Cerebellar nuclear complex (tissue), 1 donor: ENCODE results near the gene PRAC2.

Source experiments
- DNase-seq, 2 experiments: peaks; one replicate each; lab custom pipeline; 2025; lab: John Stamatoyannopoulos, UW

PRAC2 gene

GRCh38 chr17:48755356-48755755 lies 32.4 kb downstream of the PRAC2 start:
- DNase-seq, result no peak

GRCh38 chr17:48756830-48757251 lies 33.9 kb downstream of the PRAC2 start:
- DNase-seq, result no peak

GRCh38 chr17:48757524-48757961 lies 34.6 kb downstream of the PRAC2 start:
- DNase-seq, result no peak

GRCh38 chr17:48759288-48759687 lies 36.3 kb downstream of the PRAC2 start:
- no peak for DNase-seq

- DNase-seq, result no peak
Measured at GRCh38 chr17:48760411-48760810, 37.4 kb downstream of the PRAC2 start.

- DNase-seq, result no peak
Measured at GRCh38 chr17:48761114-48761513, 38.1 kb downstream of the PRAC2 start.

GRCh38 chr17:48767263-48767774 lies 44.3 kb downstream of the PRAC2 start:
- DNase-seq, result no peak

- no peak for DNase-seq
Measured at GRCh38 chr17:48769009-48769675, 46.2 kb downstream of the PRAC2 start.

GRCh38 chr17:48770954-48771353 lies 48.0 kb downstream of the PRAC2 start:
- DNase-seq, result no peak

- no peak for DNase-seq
Measured at GRCh38 chr17:48773245-48773644, 50.3 kb downstream of the PRAC2 start.
